H9 (cell line): ENCODE data around the gene TTC39B. TPM values are rescaled to one million over a fixed set of nuclear protein-coding genes. Genes with fewer than 3 reads are reported as not detected.

ENCODE experiments used
- DNase-seq: peaks from one replicate; pipeline ENCODE4 v3.0.0-alpha.2; 2017
- H2AFZ ChIP-seq: one replicate; pipeline ENCODE4 v1.6.1; 2013; ENCODE audit warnings: mild to moderate bottlenecking, low read length, control low read depth, moderate library complexity
- H2AK5ac ChIP-seq: 2 replicates; pipeline ENCODE4 v1.6.1; 2013; ENCODE audit warnings: low read length, control low read depth, mixed read lengths; ENCODE audit not compliant: insufficient read length
- H2BK120ac ChIP-seq: one replicate; pipeline ENCODE4 v1.6.1; 2013; ENCODE audit warnings: low read depth, mild to moderate bottlenecking, low read length, control low read depth, inconsistent platforms; ENCODE audit not compliant: poor library complexity, severe bottlenecking
- H2BK12ac ChIP-seq: 2 replicates; pipeline ENCODE4 v1.6.1; 2013; ENCODE audit warnings: low read length, control low read depth, mixed read lengths, low read depth; ENCODE audit not compliant: insufficient read length
- H2BK15ac ChIP-seq: 2 replicates; pipeline ENCODE4 v1.6.1; 2013; ENCODE audit warnings: low read depth, low read length, control low read depth
- H2BK20ac ChIP-seq: one replicate; pipeline ENCODE4 v1.6.1; 2013; ENCODE audit warnings: low read depth, mild to moderate bottlenecking, low read length, control low read depth, inconsistent platforms; ENCODE audit not compliant: poor library complexity, severe bottlenecking
- H2BK5ac ChIP-seq: 2 replicates; pipeline ENCODE4 v1.6.1; 2013; ENCODE audit warnings: low read length, control low read depth, mixed read lengths; ENCODE audit not compliant: insufficient read length
- H3K14ac ChIP-seq: 2 replicates; pipeline ENCODE4 v1.6.1; 2013; ENCODE audit warnings: low read length, control low read depth; ENCODE audit not compliant: insufficient read depth
- H3K18ac ChIP-seq: 2 replicates; pipeline ENCODE4 v1.6.1; 2013; ENCODE audit warnings: low read depth, mild to moderate bottlenecking, mixed read lengths, low read length, control low read depth; ENCODE audit not compliant: insufficient read length
- H3K23ac ChIP-seq: 2 replicates; pipeline ENCODE4 v1.6.1; 2013; ENCODE audit warnings: low read length, control low read depth, mixed read lengths, low read depth; ENCODE audit not compliant: insufficient read length
- H3K23me2 ChIP-seq: 2 replicates; pipeline ENCODE4 v1.6.1; 2013; ENCODE audit warnings: low read depth, mild to moderate bottlenecking, mixed read lengths, low read length, control low read depth; ENCODE audit not compliant: insufficient read length, poor library complexity, severe bottlenecking
- H3K27ac ChIP-seq: 2 replicates; pipeline ENCODE4 v1.5.1; 2013; ENCODE audit warnings: low read length, control low read depth, mixed read lengths, low read depth; ENCODE audit not compliant: insufficient read length
- H3K27me3 ChIP-seq: 2 replicates; pipeline ENCODE4 v1.6.1; 2013; ENCODE audit warnings: low read length, control low read depth, inconsistent platforms; ENCODE audit not compliant: insufficient read depth
- H3K4ac ChIP-seq: 2 replicates; pipeline ENCODE4 v1.6.1; 2013; ENCODE audit warnings: low read depth, mild to moderate bottlenecking, control low read depth, inconsistent platforms, low read length, moderate library complexity
- H3K4me1 ChIP-seq: 2 replicates; pipeline ENCODE4 v1.6.1; 2013; ENCODE audit warnings: low read length, control low read depth, inconsistent platforms; ENCODE audit not compliant: insufficient read depth
- H3K4me2 ChIP-seq: 2 replicates; pipeline ENCODE4 v1.6.1; 2013; ENCODE audit warnings: low read length, control low read depth, mixed read lengths; ENCODE audit not compliant: insufficient read length, insufficient read depth
- H3K56ac ChIP-seq: 2 replicates; pipeline ENCODE4 v1.6.1; 2013; ENCODE audit warnings: low read depth, mild to moderate bottlenecking, mixed read lengths, low read length, control low read depth; ENCODE audit not compliant: insufficient read length
- H3K79me1 ChIP-seq: 2 replicates; pipeline ENCODE4 v1.6.1; 2013; ENCODE audit warnings: low read depth, mild to moderate bottlenecking, moderate library complexity, low read length, control low read depth, inconsistent platforms; ENCODE audit not compliant: insufficient read depth, poor library complexity, severe bottlenecking
- H3K79me2 ChIP-seq: 2 replicates; pipeline ENCODE4 v1.6.1; 2013; ENCODE audit warnings: low read length, control low read depth, inconsistent platforms; ENCODE audit not compliant: insufficient read depth
- H3K9ac ChIP-seq: 2 replicates; pipeline ENCODE4 v1.6.1; 2013; ENCODE audit warnings: low read length, control low read depth, mixed read lengths; ENCODE audit not compliant: insufficient read length; ENCODE audit errors: extremely low read depth
- H3K9me3 ChIP-seq: one replicate; pipeline ENCODE4 v1.6.1; 2013; ENCODE audit warnings: low read depth, low read length, inconsistent platforms; ENCODE audit not compliant: control insufficient read depth
- H3T11ph ChIP-seq: one replicate; pipeline ENCODE4 v1.6.1; 2013; ENCODE audit warnings: mild to moderate bottlenecking, low read length, control low read depth, inconsistent platforms
- H4K20me1 ChIP-seq: one replicate; pipeline ENCODE4 v1.6.1; 2013; ENCODE audit not compliant: control insufficient read depth, insufficient read length, insufficient read depth
- H4K5ac ChIP-seq: 2 replicates; pipeline ENCODE4 v1.6.1; 2013; ENCODE audit warnings: low read depth, mild to moderate bottlenecking, mixed read lengths, low read length, control low read depth; ENCODE audit not compliant: insufficient read length
- H4K8ac ChIP-seq: replicated peaks from 2 replicates; pipeline ENCODE4 v1.6.1; 2013; ENCODE audit warnings: low read length, control low read depth, mixed read lengths, low read depth; ENCODE audit not compliant: insufficient read length
- H4K91ac ChIP-seq: 2 replicates; pipeline ENCODE4 v1.6.1; 2013; ENCODE audit warnings: low read depth, mild to moderate bottlenecking, moderate library complexity, mixed read lengths, low read length, control low read depth; ENCODE audit not compliant: insufficient read length
- H3K27ac Mint-ChIP-seq, 3 experiments: 2 replicates in 2 of 3; 3 replicates in 1 of 3; pipeline ENCODE4 v1.8.0; 2020 to 2021; ENCODE audit warnings: mixed read lengths in 3 of 3, mild to moderate bottlenecking in 1 of 3, moderate library complexity in 1 of 3
- H3K27me3 Mint-ChIP-seq: 2 replicates; pipeline ENCODE4 v1.8.0; 2021; ENCODE audit warnings: low read depth, mild to moderate bottlenecking, moderate library complexity, mixed read lengths
- H3K36me3 Mint-ChIP-seq, 3 experiments: 2 replicates in 2 of 3; 3 replicates in 1 of 3; pipeline ENCODE4 v1.8.0; 2020 to 2021; ENCODE audit warnings: low read depth in 3 of 3, mixed read lengths in 3 of 3; ENCODE audit not compliant: insufficient read depth in 1 of 3
- H3K4me1 Mint-ChIP-seq, 2 experiments: 2 replicates each; pipeline ENCODE4 v1.8.0; 2020; ENCODE audit warnings: mixed read lengths in 2 of 2
- H3K4me3 Mint-ChIP-seq, 2 experiments: 2 replicates in 1 of 2; 3 replicates in 1 of 2; pipeline ENCODE4 v1.8.0; 2020 to 2021; ENCODE audit warnings: mild to moderate bottlenecking in 2 of 2, mixed read lengths in 2 of 2, moderate library complexity in 1 of 2
- H3K9me3 Mint-ChIP-seq, 2 experiments: 2 replicates in 1 of 2; 3 replicates in 1 of 2; pipeline ENCODE4 v1.8.0; 2020; ENCODE audit warnings: mild to moderate bottlenecking in 2 of 2, mixed read lengths in 2 of 2, moderate library complexity in 1 of 2
- CTCF ChIP-seq: fragments of 200-600 bp; sonication (generic); conservative IDR thresholded peaks from 3 replicates; pipeline ENCODE4 v1.8.0; 2021; ENCODE audit warnings: antibody characterized with exemption, mild to moderate bottlenecking
- WGBS: extraction: QIAGEN DNeasy Blood & Tissue Kit; methylation state at CpG from one replicate; pipeline ENCODE4 v1.1.7; 2013; ENCODE audit warnings: missing lambda C conversion rate, low lambda C conversion rate, mixed read lengths; ENCODE audit not compliant: insufficient read length; ENCODE audit errors: extremely low coverage; 5-methylcytosine and 5-hydroxymethylcytosine counted together
- total RNA-seq: library from RNA; stranded (reverse); gene quantifications from 2 replicates; pipeline ENCODE4 v1.2.1, GENCODE V29; 2021

The TTC39B gene
- total RNA-seq, 1 experiment from 2014 or later: 8.2 TPM

- Histone ChIP-seq H3K14ac (no peak overlapping the region), H2BK20ac (no peak overlapping the region), H2AK5ac (no peak overlapping the region), H4K20me1 (no peaks in the 10 kb centered on the region), H2BK120ac (no peak overlapping the region), H3K79me2 (no peaks in the 10 kb centered on the region), H4K91ac (no peak overlapping the region), H3K4ac (no peak overlapping the region), H2BK15ac (no peak overlapping the region), H3K23me2 (no peaks in the 10 kb centered on the region), H3T11ph (no peak overlapping the region), H2BK12ac (no peak overlapping the region), H3K4me1 (no peaks in the 10 kb centered on the region), H2BK5ac (no peak overlapping the region), H3K4me2 (no peak overlapping the region), H3K18ac (no peak overlapping the region), H3K9ac (no peak overlapping the region), H4K5ac (no peak overlapping the region), H2AFZ (no peak overlapping the region), H4K8ac (no peak overlapping the region), H3K56ac (no peak overlapping the region), H3K27ac (no peak overlapping the region), H3K79me1 (no peaks in the 10 kb centered on the region), H3K23ac (no peak overlapping the region), H3K27me3 (no peaks in the 10 kb centered on the region), H3K9me3 (no peaks in the 10 kb centered on the region)
- Mint-ChIP-seq H3K4me1 (peaks cover 5 to 7% of the 10 kb centered on the region in 2 experiments; a peak in 2 of 4 replicates), H3K27ac (peak overlapping the region in 1 of 3 experiments; percentile 63; a peak in 1 of 7 replicates), H3K36me3 (peaks cover 0 to 2% (median 0%) of the 10 kb centered on the region in 3 experiments; a peak in 1 of 7 replicates), H3K4me3 (no peak overlapping the region), H3K27me3 (no peaks in the 10 kb centered on the region), H3K9me3 (no peaks in the 10 kb centered on the region)
- WGBS: no CpG with 5 or more reads among the region's 5 CpGs
- DNase-seq: no peak
- no peak for TF ChIP-seq CTCF
These were observed 145.3 kb downstream of the TTC39B start for GRCh38 chr9:15161753-15162152.
